HL-60 (cell line): Measurements from ENCODE around the gene CLDN1.

Experiments
- DNase-seq, 2 experiments: peaks; one replicate each; pipeline ENCODE4 v3.0.0-alpha.2; 2010 to 2020; ENCODE audit warnings: low read depth in 1 of 2, low spot score in 1 of 2
- H3K27ac ChIP-seq: fragments of 250-450 bp; sonication (Bioruptor Pico); replicated peaks from 2 replicates; pipeline ENCODE4 v1.5.1; 2020; ENCODE audit warnings: mild to moderate bottlenecking, moderate library complexity
- H3K27me3 ChIP-seq: fragments of 250-450 bp; sonication (Bioruptor Pico); 2 replicates; pipeline ENCODE4 v1.5.1; 2021; ENCODE audit warnings: mild to moderate bottlenecking, moderate library complexity; ENCODE audit not compliant: insufficient read depth, poor library complexity, severe bottlenecking
- H3K4me3 ChIP-seq: replicated peaks from 2 replicates; pipeline ENCODE4 v1.5.1; 2011; ENCODE audit warnings: mild to moderate bottlenecking, control low read depth, low read length; ENCODE audit not compliant: insufficient read depth
- GABPA ChIP-seq: IDR thresholded peaks from 2 replicates; pipeline ENCODE4 v1.6.1; 2012; ENCODE audit warnings: low read depth
- POLR2AphosphoS5 ChIP-seq: IDR thresholded peaks from 2 replicates; pipeline ENCODE4 v1.6.1; 2012; ENCODE audit warnings: low read depth
- SPI1 ChIP-seq: IDR thresholded peaks from 2 replicates; pipeline ENCODE4 v1.6.1; 2012; ENCODE audit warnings: low read depth, mild to moderate bottlenecking, borderline replicate concordance
- TF ChIP-seq, protein P1 (sequence below): IDR thresholded peaks from one replicate; pipeline ENCODE4 v1.5.1; 2011; ENCODE audit warnings: low read length, control low read depth, inconsistent platforms; ENCODE audit not compliant: insufficient read depth
- TF ChIP-seq, protein P2 (sequence below): IDR thresholded peaks from 2 replicates; pipeline ENCODE4 v1.6.1; 2012; ENCODE audit warnings: low read depth; ENCODE audit not compliant: insufficient replicate concordance

The CLDN1 gene

GRCh38 chr3:190338717-190339116, 16.5 kb upstream of the CLDN1 start:
- no peak for DNase-seq
- no peak for TF ChIP-seq POLR2AphosphoS5
- TF ChIP-seq, protein P1, sequence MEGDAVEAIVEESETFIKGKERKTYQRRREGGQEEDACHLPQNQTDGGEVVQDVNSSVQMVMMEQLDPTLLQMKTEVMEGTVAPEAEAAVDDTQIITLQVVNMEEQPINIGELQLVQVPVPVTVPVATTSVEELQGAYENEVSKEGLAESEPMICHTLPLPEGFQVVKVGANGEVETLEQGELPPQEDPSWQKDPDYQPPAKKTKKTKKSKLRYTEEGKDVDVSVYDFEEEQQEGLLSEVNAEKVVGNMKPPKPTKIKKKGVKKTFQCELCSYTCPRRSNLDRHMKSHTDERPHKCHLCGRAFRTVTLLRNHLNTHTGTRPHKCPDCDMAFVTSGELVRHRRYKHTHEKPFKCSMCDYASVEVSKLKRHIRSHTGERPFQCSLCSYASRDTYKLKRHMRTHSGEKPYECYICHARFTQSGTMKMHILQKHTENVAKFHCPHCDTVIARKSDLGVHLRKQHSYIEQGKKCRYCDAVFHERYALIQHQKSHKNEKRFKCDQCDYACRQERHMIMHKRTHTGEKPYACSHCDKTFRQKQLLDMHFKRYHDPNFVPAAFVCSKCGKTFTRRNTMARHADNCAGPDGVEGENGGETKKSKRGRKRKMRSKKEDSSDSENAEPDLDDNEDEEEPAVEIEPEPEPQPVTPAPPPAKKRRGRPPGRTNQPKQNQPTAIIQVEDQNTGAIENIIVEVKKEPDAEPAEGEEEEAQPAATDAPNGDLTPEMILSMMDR = no peak
- TF ChIP-seq, protein P2, sequence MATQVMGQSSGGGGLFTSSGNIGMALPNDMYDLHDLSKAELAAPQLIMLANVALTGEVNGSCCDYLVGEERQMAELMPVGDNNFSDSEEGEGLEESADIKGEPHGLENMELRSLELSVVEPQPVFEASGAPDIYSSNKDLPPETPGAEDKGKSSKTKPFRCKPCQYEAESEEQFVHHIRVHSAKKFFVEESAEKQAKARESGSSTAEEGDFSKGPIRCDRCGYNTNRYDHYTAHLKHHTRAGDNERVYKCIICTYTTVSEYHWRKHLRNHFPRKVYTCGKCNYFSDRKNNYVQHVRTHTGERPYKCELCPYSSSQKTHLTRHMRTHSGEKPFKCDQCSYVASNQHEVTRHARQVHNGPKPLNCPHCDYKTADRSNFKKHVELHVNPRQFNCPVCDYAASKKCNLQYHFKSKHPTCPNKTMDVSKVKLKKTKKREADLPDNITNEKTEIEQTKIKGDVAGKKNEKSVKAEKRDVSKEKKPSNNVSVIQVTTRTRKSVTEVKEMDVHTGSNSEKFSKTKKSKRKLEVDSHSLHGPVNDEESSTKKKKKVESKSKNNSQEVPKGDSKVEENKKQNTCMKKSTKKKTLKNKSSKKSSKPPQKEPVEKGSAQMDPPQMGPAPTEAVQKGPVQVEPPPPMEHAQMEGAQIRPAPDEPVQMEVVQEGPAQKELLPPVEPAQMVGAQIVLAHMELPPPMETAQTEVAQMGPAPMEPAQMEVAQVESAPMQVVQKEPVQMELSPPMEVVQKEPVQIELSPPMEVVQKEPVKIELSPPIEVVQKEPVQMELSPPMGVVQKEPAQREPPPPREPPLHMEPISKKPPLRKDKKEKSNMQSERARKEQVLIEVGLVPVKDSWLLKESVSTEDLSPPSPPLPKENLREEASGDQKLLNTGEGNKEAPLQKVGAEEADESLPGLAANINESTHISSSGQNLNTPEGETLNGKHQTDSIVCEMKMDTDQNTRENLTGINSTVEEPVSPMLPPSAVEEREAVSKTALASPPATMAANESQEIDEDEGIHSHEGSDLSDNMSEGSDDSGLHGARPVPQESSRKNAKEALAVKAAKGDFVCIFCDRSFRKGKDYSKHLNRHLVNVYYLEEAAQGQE = no peak
- TF ChIP-seq GABPA = no peak
- TF ChIP-seq SPI1 = no peak
- Histone ChIP-seq H3K27ac (no peak overlapping the region), H3K4me3 (no peak overlapping the region), H3K27me3 (no peaks in the 10 kb centered on the region)

GRCh38 chr3:190337301-190337700, 15.1 kb upstream of the CLDN1 start:
- no peak for DNase-seq
- Histone ChIP-seq H3K27me3 (no peaks in the 10 kb centered on the region), H3K4me3 (no peak overlapping the region), H3K27ac (no peak overlapping the region)
- TF ChIP-seq, protein P1 = no peak
- TF ChIP-seq GABPA (no peak), SPI1 (no peak), POLR2AphosphoS5 (no peak)
- TF ChIP-seq, protein P2 = no peak

DNA sequence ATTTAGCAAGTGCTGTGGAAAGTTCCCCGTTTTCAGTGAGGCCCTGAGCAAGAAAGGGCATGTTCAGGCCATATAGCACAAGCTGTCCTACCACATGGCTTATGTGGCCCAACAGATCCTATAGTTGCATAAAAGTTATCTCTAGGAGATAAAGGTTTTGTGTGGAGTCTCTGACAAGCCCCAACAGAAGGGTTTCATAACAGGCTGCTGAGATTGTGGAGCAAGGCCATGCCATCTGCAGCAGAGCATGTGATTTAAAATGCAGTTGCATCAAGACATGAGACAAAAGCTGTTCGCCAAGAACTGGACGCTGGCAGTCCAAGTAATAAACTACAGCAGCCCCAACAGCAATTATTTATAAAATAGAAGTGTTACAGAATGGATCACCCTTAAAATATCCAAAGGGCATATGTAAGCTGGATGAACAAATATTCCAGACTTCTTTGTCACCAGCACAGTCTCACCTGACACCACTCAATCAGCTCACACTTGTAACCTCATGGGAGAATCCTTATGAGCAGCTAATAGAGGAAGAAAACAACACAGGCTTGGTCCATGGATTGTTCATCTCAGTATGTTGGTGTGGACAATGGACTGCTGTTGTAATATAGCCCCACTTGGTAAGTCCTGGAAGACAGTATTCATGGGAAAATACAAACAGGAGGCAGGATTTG, 14.4 kb upstream of the CLDN1 start:
- H3K4me3 ChIP-seq = no peak overlapping the region
- no peaks in the 10 kb centered on the region for H3K27me3 ChIP-seq
- DNase-seq = no peak
- no peak overlapping the region for H3K27ac ChIP-seq
- TF ChIP-seq, protein P2 = no peak
- TF ChIP-seq SPI1 = no peak
- TF ChIP-seq, protein P1 = no peak
- no peak for TF ChIP-seq GABPA
- no peak for TF ChIP-seq POLR2AphosphoS5
